ENCODE results near the gene BLVRB. TPM values are rescaled to one million over a fixed set of nuclear protein-coding genes. Genes with fewer than 3 reads are reported as not detected.

The BLVRB gene
- total RNA-seq: 10 to 100 TPM; 70.9 to 87.6 (median 76.8) TPM
- long read RNA-seq, donor 1, transcript BLVRB-201 (5 exons, 873 nt): major isoform, 71 of 76 reads
- long read RNA-seq, donor 1, partial matches to known transcripts: 0 of 76 reads
- long read RNA-seq, donor 1, other reads (novel, unspliced or antisense): 5 of 76 reads
- long read RNA-seq, donor 2, transcript BLVRB-201 (5 exons, 873 nt): major isoform, 101 of 115 reads
- long read RNA-seq, donor 2, partial matches to known transcripts: 0 of 115 reads
- long read RNA-seq, donor 2, other reads (novel, unspliced or antisense): 9 of 115 reads

- H3K4me3 ChIP-seq: peak within 1 kb of the TSS; percentile 64
- peak; percentile 94 for ATAC-seq
- peak; percentile 100 for DNase-seq
- intact Hi-C loops (cut with DNase I, micrococcal nuclease): no loop called here
- H3K9me3 ChIP-seq: no peaks in the 10 kb centered on the region
- peaks cover 27% of the 10 kb centered on the region for H3K4me1 ChIP-seq (ENCODE audit: low read depth)
- H3K36me3 ChIP-seq (ENCODE audit: low read depth): peaks cover 4% of the 10 kb centered on the region
- no peak for TF ChIP-seq CTCF (IDR thresholded peaks at IDR 0.05)
These were observed at the start of gene BLVRB for GRCh38 chr19:40465557-40466218. Gene BLVRB (minus strand): TSS chr19:40465745. CDS start chr19:40465688, 57 bp downstream.

DNA sequence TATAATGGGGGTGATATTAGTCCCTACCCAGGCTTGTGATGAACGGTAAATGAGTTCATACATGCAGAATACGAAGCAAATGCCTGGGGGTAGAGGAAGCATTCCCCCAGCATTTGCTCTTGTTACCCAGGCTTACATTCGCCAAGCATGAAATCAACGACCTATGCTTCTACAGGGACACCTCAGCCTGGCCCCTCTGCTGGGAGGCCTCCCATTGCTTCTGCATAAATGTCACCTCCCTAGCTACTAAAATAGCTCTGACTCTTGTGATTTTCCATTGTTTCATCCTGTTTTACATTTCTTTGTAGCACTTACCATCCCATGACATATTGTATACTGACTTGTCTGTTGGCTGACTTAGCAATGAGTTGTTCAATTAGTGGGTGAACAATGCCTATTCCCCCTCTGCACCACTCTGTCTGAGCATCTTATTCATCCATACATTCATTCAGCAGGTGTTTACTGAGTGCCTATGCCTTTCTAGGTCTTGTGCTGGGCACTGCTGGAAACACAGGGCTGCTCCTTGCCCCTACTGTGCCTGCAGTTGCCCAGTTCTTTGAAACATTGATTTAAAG, 48.3 kb upstream of the BLVRB start:
- DNase-seq: no peak
- no peaks in the 10 kb centered on the region for H3K36me3 ChIP-seq (ENCODE audit: low read depth)
- no peak overlapping the region for H3K4me3 ChIP-seq
- intact Hi-C loops (cut with DNase I, micrococcal nuclease): no loop called here
- no peaks in the 10 kb centered on the region for H3K9me3 ChIP-seq
- ATAC-seq: no peak
- no peak for TF ChIP-seq CTCF (IDR thresholded peaks at IDR 0.05)
- H3K4me1 ChIP-seq (ENCODE audit: low read depth): no peaks in the 10 kb centered on the region

- DNase-seq (no peak), ATAC-seq (no peak)
- no peaks in the 10 kb centered on the region for H3K9me3 ChIP-seq
- no peak for TF ChIP-seq CTCF (IDR thresholded peaks at IDR 0.05)
- no peaks in the 10 kb centered on the region for H3K4me1 ChIP-seq (ENCODE audit: low read depth)
- no peaks in the 10 kb centered on the region for H3K36me3 ChIP-seq (ENCODE audit: low read depth)
- H3K4me3 ChIP-seq: no peak overlapping the region
- intact Hi-C loops (cut with DNase I, micrococcal nuclease): no loop called here
These were observed 47.8 kb upstream of the BLVRB start for GRCh38 chr19:40513345-40513678.

DNA sequence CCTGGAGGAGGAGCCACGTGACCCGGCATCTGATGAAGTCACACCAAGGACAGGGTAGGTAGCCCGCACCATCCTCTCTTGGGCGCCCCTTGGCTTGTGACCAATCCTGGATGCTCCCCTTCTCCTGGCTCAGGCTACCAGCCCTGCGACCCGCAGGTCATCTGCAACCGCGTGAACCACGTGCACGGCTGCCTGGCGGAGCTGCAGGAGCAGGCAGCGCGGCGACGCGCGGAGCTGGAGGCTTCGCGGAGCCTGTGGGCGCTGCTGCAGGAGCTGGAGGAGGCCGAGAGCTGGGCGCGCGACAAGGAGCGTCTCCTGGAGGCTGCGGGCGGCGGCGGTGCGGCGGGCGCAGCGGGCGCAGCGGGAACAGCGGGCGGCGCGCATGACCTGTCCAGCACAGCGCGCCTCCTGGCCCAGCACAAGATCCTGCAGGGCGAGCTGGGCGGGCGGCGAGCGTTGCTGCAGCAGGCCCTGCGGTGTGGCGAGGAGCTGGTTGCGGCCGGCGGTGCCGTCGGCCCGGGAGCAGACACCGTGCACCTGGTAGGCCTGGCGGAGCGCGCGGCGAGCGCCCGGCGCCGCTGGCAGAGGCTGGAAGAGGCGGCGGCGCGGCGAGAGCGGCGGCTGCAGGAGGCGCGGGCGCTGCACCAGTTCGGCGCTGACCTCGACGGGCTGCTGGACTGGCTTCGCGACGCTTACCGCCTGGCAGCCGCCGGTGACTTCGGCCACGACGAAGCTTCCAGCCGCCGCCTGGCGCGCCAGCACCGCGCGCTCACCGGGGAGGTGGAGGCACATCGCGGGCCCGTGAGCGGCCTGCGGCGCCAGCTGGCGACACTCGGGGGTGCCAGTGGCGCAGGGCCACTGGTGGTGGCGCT, 47.2 kb upstream of the BLVRB start:
- no peak for TF ChIP-seq CTCF (IDR thresholded peaks at IDR 0.05)
- intact Hi-C loops (cut with DNase I, micrococcal nuclease): no loop called here
- H3K4me3 ChIP-seq: no peak overlapping the region
- ATAC-seq (peak; percentile 60), DNase-seq (no peak)
- no peaks in the 10 kb centered on the region for H3K36me3 ChIP-seq (ENCODE audit: low read depth)
- no peaks in the 10 kb centered on the region for H3K9me3 ChIP-seq
- no peaks in the 10 kb centered on the region for H3K4me1 ChIP-seq (ENCODE audit: low read depth)

DNA sequence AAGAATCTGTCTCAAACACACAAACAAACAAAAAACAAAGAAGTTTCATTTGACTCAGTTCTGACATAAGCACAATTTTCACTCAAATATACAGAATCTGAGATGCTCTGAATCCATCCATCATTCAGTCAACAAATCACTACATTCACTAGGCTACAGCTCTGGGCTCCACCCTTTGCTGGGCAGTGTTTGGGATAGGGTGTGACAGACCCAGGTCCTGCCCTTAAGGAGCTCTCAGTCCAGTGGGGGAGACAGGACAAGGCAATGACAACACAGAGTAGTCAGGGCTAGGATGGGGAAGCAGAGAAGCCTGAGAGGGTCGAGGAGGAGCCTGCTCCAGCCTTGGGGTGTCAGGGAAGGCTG, 46.5 kb upstream of the BLVRB start:
- DNase-seq: no peak
- no peaks in the 10 kb centered on the region for H3K9me3 ChIP-seq
- no peak for ATAC-seq
- no peak overlapping the region for H3K4me3 ChIP-seq
- H3K36me3 ChIP-seq (ENCODE audit: low read depth): no peaks in the 10 kb centered on the region
- no peaks in the 10 kb centered on the region for H3K4me1 ChIP-seq (ENCODE audit: low read depth)
- TF ChIP-seq CTCF (IDR thresholded peaks at IDR 0.05): no peak
- intact Hi-C loops (cut with DNase I, micrococcal nuclease): no loop called here

Measured in mucosa of descending colon (tissue), 3 donors.